Suprapubic skin (tissue), 4 donors: ENCODE measurements around the gene ALDH3A2. TPM values are rescaled to one million over a fixed set of nuclear protein-coding genes. Genes with fewer than 3 reads are reported as not detected.

Source experiments
- DNase-seq, 2 donors: peaks; one replicate each; pipeline ENCODE4 v3.0.0-alpha.2; 2019; ENCODE audit warnings: low spot score in 2 of 2
- H3K27ac ChIP-seq: fragments of 200-600 bp; sonication (generic); one replicate; pipeline ENCODE4 v1.5.1; 2019
- H3K27me3 ChIP-seq: fragments of 200-600 bp; sonication (generic); one replicate; pipeline ENCODE4 v1.5.1; 2019
- H3K36me3 ChIP-seq: fragments of 200-600 bp; sonication (generic); one replicate; pipeline ENCODE4 v1.5.1; 2019
- H3K4me1 ChIP-seq: fragments of 200-600 bp; sonication (generic); one replicate; pipeline ENCODE4 v1.5.1; 2019
- H3K4me3 ChIP-seq: fragments of 200-600 bp; sonication (generic); one replicate; pipeline ENCODE4 v1.5.1; 2019; ENCODE audit warnings: mild to moderate bottlenecking
- H3K9me3 ChIP-seq: fragments of 200-600 bp; sonication (generic); one replicate; pipeline ENCODE4 v1.5.1; 2019
- EP300 ChIP-seq: sonication (generic); formaldehyde crosslinking; IDR thresholded peaks from one replicate; pipeline ENCODE4 v1.6.1; 2017; ENCODE audit warnings: antibody characterized with exemption
- POLR2A ChIP-seq, 2 donors: fragments of 450-650 bp; IDR thresholded peaks; one replicate each; pipeline ENCODE4 v1.6.1; 2017; ENCODE audit warnings: antibody characterized with exemption in 2 of 2, mild to moderate bottlenecking in 2 of 2, moderate library complexity in 2 of 2
- POLR2AphosphoS5 ChIP-seq, 3 donors: sonication (generic); formaldehyde crosslinking; IDR thresholded peaks; one replicate each; pipeline ENCODE4 v1.6.1; 2017; ENCODE audit warnings: antibody characterized with exemption in 3 of 3
- WGBS: methylation state at CpG from one replicate; pipeline ENCODE4 v1.1.5; 2018; 5-methylcytosine and 5-hydroxymethylcytosine counted together
- total RNA-seq, 4 donors: library from RNA; depleted of rRNA; stranded (reverse); fragments of >200 nt; gene quantifications; one replicate each; pipeline ENCODE4 v1.1.0, GENCODE V29; 2016
- TF ChIP-seq, protein P1 (sequence below), 2 donors: fragments of 200-600 bp in 1 of 2; fragments of 450-650 bp in 1 of 2; sonication (generic) in 1 of 2; IDR thresholded peaks; one replicate each; pipeline ENCODE4 v1.5.1; 2016 to 2019; ENCODE audit warnings: antibody characterized with exemption in 2 of 2, mild to moderate bottlenecking in 1 of 2, moderate library complexity in 1 of 2

The ALDH3A2 gene
- total RNA-seq, 4 donors from 2014 or later = 493 to 1,000 (median 626) TPM

DNA sequence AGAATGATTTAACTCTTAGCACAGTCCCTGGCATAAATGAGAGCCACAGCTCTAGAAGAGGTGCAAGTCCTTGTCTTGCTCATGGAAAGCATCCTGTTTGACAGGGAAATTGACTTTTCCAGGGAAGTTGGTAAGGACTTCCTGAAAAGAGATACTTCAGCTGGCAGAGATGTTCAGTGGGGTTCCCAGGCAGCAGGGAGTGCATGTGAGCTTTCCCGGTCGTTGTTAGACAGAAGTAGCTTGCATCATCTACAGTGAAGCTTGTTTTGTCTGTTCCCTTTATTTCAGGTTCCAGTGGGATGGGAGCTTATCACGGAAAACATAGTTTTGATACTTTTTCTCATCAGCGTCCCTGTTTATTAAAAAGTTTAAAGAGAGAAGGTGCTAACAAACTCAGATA lies 22.9 kb downstream of the ALDH3A2 start:
- 55% methylated on average over 4 of the region's 4 CpGs for WGBS
- TF ChIP-seq POLR2AphosphoS5 (IDR thresholded peaks at IDR 0.05) = no peak
- no peak for TF ChIP-seq POLR2A (IDR thresholded peaks at IDR 0.05)
- no peak for TF ChIP-seq EP300
- TF ChIP-seq, protein P1, sequence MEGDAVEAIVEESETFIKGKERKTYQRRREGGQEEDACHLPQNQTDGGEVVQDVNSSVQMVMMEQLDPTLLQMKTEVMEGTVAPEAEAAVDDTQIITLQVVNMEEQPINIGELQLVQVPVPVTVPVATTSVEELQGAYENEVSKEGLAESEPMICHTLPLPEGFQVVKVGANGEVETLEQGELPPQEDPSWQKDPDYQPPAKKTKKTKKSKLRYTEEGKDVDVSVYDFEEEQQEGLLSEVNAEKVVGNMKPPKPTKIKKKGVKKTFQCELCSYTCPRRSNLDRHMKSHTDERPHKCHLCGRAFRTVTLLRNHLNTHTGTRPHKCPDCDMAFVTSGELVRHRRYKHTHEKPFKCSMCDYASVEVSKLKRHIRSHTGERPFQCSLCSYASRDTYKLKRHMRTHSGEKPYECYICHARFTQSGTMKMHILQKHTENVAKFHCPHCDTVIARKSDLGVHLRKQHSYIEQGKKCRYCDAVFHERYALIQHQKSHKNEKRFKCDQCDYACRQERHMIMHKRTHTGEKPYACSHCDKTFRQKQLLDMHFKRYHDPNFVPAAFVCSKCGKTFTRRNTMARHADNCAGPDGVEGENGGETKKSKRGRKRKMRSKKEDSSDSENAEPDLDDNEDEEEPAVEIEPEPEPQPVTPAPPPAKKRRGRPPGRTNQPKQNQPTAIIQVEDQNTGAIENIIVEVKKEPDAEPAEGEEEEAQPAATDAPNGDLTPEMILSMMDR (IDR thresholded peaks at IDR 0.05) = no peak
- Histone ChIP-seq H3K27ac (no peak overlapping the region), H3K9me3 (no peaks in the 10 kb centered on the region), H3K4me3 (no peak overlapping the region), H3K36me3 (peaks cover 28% of the 10 kb centered on the region), H3K4me1 (peaks cover 27% of the 10 kb centered on the region), H3K27me3 (no peaks in the 10 kb centered on the region)
- no peak for DNase-seq

DNA sequence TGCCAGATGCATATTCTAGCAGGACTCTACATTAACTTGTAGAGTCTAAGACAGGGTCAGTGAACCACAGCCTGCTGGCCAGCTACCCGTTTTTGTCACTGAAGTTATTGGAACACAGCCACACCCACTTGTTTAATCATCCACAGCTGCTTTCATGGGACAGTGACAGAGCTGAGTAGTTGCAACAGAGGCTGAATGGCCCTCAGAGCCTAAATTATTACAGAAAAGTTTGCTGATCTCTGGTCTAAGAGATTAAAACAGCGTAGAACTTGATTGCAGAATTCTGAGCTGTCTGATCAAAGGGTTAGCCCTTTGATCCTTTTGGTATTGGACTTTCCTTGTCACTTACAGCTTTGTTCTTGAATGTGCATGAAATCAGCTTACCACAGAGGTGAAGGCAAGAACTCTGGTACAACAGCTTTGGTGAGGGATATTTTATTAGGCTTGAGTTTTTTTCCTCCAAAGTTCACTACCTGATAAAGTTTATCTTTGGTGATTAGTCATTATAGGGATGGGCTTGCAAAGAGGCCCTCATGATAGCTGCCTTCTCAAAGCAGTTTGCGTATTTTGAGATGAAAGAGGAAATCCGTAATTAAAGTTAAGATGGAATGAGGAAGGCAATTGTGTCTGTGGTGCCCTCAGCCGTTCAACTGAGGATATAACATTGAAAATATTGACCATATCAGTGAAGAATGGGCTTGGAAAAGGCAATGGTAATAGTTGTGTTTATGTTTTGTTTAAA lies 23.6 kb downstream of the ALDH3A2 start:
- TF ChIP-seq, protein P1 (IDR thresholded peaks at IDR 0.05) = no peak
- TF ChIP-seq EP300 (no peak), POLR2A (IDR thresholded peaks at IDR 0.05) (no peak), POLR2AphosphoS5 (IDR thresholded peaks at IDR 0.05) (no peak)

DNA sequence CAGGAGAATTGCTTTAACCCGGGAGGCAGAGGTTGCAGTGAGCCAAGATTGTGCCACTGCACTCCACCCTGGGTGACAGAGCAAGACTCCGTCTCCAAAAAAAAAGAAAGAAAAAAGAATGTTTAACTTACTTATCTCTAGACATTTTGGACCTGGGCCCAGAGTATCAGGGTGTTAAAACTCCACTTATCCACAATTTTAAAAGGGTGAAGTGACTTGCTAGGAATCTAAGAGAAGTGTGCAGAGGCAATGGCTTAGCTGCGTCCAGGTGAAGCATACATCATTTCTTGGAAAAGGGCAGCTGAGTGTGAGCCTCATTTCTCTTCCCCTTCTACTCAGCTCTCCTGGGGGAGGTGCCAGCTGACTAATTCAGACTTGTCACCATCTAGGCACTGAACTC lies 25.1 kb downstream of the ALDH3A2 start:
- DNase-seq = no peak
- Histone ChIP-seq H3K4me1 (peaks cover 27% of the 10 kb centered on the region), H3K4me3 (no peak overlapping the region), H3K27me3 (no peaks in the 10 kb centered on the region), H3K36me3 (peaks cover 31% of the 10 kb centered on the region), H3K9me3 (no peaks in the 10 kb centered on the region), H3K27ac (no peak overlapping the region)
- TF ChIP-seq POLR2A (IDR thresholded peaks at IDR 0.05) (no peak), EP300 (no peak), POLR2AphosphoS5 (IDR thresholded peaks at IDR 0.05) (no peak)
- TF ChIP-seq, protein P1 (IDR thresholded peaks at IDR 0.05) = no peak
- WGBS = 70% methylated on average over 3 of the region's 3 CpGs

More for the DNA sequence above, 23.6 kb downstream of the ALDH3A2 start:
- peak in 1 of 2 donors; percentile 72 for DNase-seq
- peaks cover 27% of the 10 kb centered on the region for H3K4me1 ChIP-seq
- H3K4me3 ChIP-seq = no peak overlapping the region
- H3K27ac ChIP-seq = peak overlapping the region; percentile 19
- peaks cover 34% of the 10 kb centered on the region for H3K36me3 ChIP-seq
- H3K27me3 ChIP-seq = no peaks in the 10 kb centered on the region
- WGBS = 58% methylated on average over 5 of the region's 5 CpGs
- no peaks in the 10 kb centered on the region for H3K9me3 ChIP-seq

DNA sequence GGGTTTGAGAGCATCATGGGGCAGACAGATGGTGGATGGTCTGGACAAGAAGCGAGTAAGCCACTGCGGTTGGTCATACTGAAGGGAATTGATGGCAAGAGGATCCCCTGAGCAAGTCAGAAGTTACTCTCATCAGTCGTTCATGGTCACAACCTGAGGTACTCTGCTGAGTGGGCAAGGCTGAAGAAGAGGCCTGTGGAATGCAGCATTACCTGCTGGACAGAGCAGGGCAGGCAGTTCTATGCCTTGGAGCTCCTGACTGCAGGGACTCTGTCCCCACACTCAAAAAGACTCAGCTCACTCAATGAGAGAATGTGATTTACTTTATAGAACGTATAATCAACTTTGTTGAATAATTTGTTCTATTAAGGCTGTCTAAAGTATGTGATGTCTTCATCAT lies 28.3 kb downstream of the ALDH3A2 start:
- WGBS = 87% methylated on average over 4 of the region's 4 CpGs
- peaks cover 18% of the 10 kb centered on the region for H3K4me1 ChIP-seq
- no peak for DNase-seq

More for the DNA sequence above, 28.3 kb downstream of the ALDH3A2 start:
- TF ChIP-seq POLR2AphosphoS5 (IDR thresholded peaks at IDR 0.05) (no peak), EP300 (no peak), POLR2A (IDR thresholded peaks at IDR 0.05) (no peak)
- TF ChIP-seq, protein P1 (IDR thresholded peaks at IDR 0.05) = no peak
- H3K27me3 ChIP-seq = no peaks in the 10 kb centered on the region
- no peak overlapping the region for H3K4me3 ChIP-seq
- H3K9me3 ChIP-seq = no peaks in the 10 kb centered on the region
- peaks cover 23% of the 10 kb centered on the region for H3K36me3 ChIP-seq
- no peak overlapping the region for H3K27ac ChIP-seq
